B cell (primary cell): ENCODE results near the gene MRPL47. TPM values are rescaled to one million over a fixed set of nuclear protein-coding genes. Genes with fewer than 3 reads are reported as not detected.

ENCODE experiments used
- ATAC-seq: fragments of 200-7000 bp; cut with Tn5 transposase; one replicate; pipeline ENCODE4 v1.10.0; 2021; ENCODE audit warnings: low read depth, mild to moderate bottlenecking, moderate number of reproducible peaks, moderate library complexity
- CTCF ChIA-PET: fragments of 350-600 bp; sonication (Branson Sonifier 250); formaldehyde crosslinking; loops from one replicate; lab custom pipeline; 2021; ENCODE audit warnings: antibody characterized with exemption, inconsistent platforms; lab: Charles Lee
- POLR2A ChIA-PET: fragments of 350-600 bp; sonication (Branson Sonifier 250); formaldehyde crosslinking; loops from one replicate; lab custom pipeline; 2021; ENCODE audit warnings: antibody characterized with exemption; lab: Charles Lee
- DNase-seq: peaks from one replicate; pipeline ENCODE4 v3.0.0; 2013
- H2AFZ ChIP-seq: 2 replicates; pipeline ENCODE4 v1.6.1; 2012; ENCODE audit warnings: mild to moderate bottlenecking, low read depth, low read length; ENCODE audit not compliant: insufficient read depth, poor library complexity, severe bottlenecking
- H3K27ac ChIP-seq, 2 donors: 1 replicate in 1 of 2; 2 replicates in 1 of 2; pipeline ENCODE4 v1.5.1; 2012 to 2013; ENCODE audit warnings: low read length in 2 of 2, mild to moderate bottlenecking in 2 of 2, moderate library complexity in 1 of 2
- H3K27me3 ChIP-seq, 4 experiments: fragments of 200-600 bp in 1 of 4; sonication (generic) in 1 of 4; replicated peaks in 1 of 4; 1 replicate in 2 of 4; 2 replicates in 2 of 4; pipeline versions ENCODE4 v1.6.1 to v1.7.0; 2013 to 2016; ENCODE audit warnings: low read length in 3 of 4, mild to moderate bottlenecking in 2 of 4, mixed read lengths in 1 of 4, moderate library complexity in 1 of 4; ENCODE audit not compliant: insufficient read depth in 4 of 4, control insufficient read depth in 3 of 4; ENCODE audit errors: control extremely low read depth in 1 of 4
- H3K36me3 ChIP-seq, 2 experiments: replicated peaks in 1 of 2; 1 replicate in 1 of 2; 2 replicates in 1 of 2; pipeline versions ENCODE4 v1.6.1 to v1.7.1; 2013; ENCODE audit warnings: low read length in 1 of 2; ENCODE audit not compliant: insufficient read depth in 2 of 2, control insufficient read depth in 1 of 2; ENCODE audit errors: control extremely low read depth in 1 of 2, extremely low read depth in 1 of 2
- H3K4me1 ChIP-seq, 2 donors: fragments of 200-600 bp in 1 of 2; sonication (generic) in 1 of 2; 1 replicate in 1 of 2; 2 replicates in 1 of 2; pipeline versions ENCODE4 v1.5.1 to v1.6.1; 2013 to 2017; ENCODE audit warnings: low read length in 2 of 2; ENCODE audit not compliant: control insufficient read depth in 2 of 2, insufficient read depth in 2 of 2
- H3K4me2 ChIP-seq: replicated peaks from 2 replicates; pipeline ENCODE3; 2012; ENCODE audit warnings: mild to moderate bottlenecking, low read depth, low read length; ENCODE audit not compliant: poor library complexity, severe bottlenecking
- H3K4me3 ChIP-seq, 5 experiments: fragments of 200-600 bp in 1 of 5; sonication (generic) in 1 of 5; 1 replicate in 3 of 5; 2 replicates in 2 of 5; pipeline versions ENCODE4 v1.5.1 to v1.7.0; 2011 to 2016; ENCODE audit warnings: low read length in 4 of 5, mild to moderate bottlenecking in 4 of 5, low read depth in 2 of 5, control low read depth in 1 of 5, moderate library complexity in 1 of 5; ENCODE audit not compliant: insufficient read depth in 1 of 5; ENCODE audit errors: control extremely low read depth in 1 of 5, extremely low read depth in 1 of 5
- H3K79me2 ChIP-seq: fragments of 200-600 bp; sonication (generic); one replicate; pipeline ENCODE4 v1.6.0; 2016; ENCODE audit warnings: low read length; ENCODE audit not compliant: control insufficient read depth, insufficient read depth
- H3K9ac ChIP-seq: fragments of 200-600 bp; sonication (generic); 2 replicates; pipeline ENCODE4 v1.6.1; 2017; ENCODE audit warnings: mild to moderate bottlenecking, low read length, moderate library complexity
- H3K9me3 ChIP-seq, 3 donors: one replicate each; pipeline versions ENCODE4 v1.6.1 to v1.7.1; 2013; ENCODE audit warnings: low read length in 2 of 3; ENCODE audit not compliant: control insufficient read depth in 2 of 3, insufficient read depth in 1 of 3; ENCODE audit errors: control extremely low read depth in 1 of 3
- H4K20me1 ChIP-seq: 2 replicates; pipeline ENCODE4 v1.6.0; 2012; ENCODE audit warnings: mild to moderate bottlenecking, low read length; ENCODE audit not compliant: insufficient read depth, control insufficient read depth, poor library complexity, severe bottlenecking
- H3K27ac Mint-ChIP-seq: one replicate; pipeline ENCODE4 v1.8.0; 2021; ENCODE audit warnings: mixed read lengths
- H3K27me3 Mint-ChIP-seq: one replicate; pipeline ENCODE4 v1.8.0; 2021; ENCODE audit warnings: mixed read lengths
- H3K4me1 Mint-ChIP-seq: one replicate; pipeline ENCODE4 v1.8.0; 2021; ENCODE audit warnings: mixed read lengths
- H3K4me3 Mint-ChIP-seq: one replicate; pipeline ENCODE4 v1.8.0; 2021; ENCODE audit warnings: mixed read lengths
- H3K9me3 Mint-ChIP-seq: one replicate; pipeline ENCODE4 v1.8.0; 2022; ENCODE audit warnings: mixed read lengths; ENCODE audit not compliant: insufficient read depth
- EZH2 ChIP-seq: IDR thresholded peaks from 2 replicates; pipeline ENCODE4 v1.6.1; 2012; ENCODE audit warnings: borderline replicate concordance, low read depth, mild to moderate bottlenecking, moderate library complexity, low read length; ENCODE audit not compliant: insufficient read depth, poor library complexity, severe bottlenecking
- WGBS: methylation state at CpG from one replicate; pipeline ENCODE4 v1.1.5; 2013; ENCODE audit warnings: missing lambda C conversion rate; ENCODE audit not compliant: insufficient coverage; 5-methylcytosine and 5-hydroxymethylcytosine counted together
- intact Hi-C: fragments of 100-400 bp; cut with micrococcal nuclease; formaldehyde crosslinking; loops from one replicate; pipeline ENCODE4 v1.10.0; 2022
- polyA plus RNA-seq: library from polyadenylated mRNA; depleted of rRNA; stranded (reverse); fragments of >200 nt; gene quantifications from 2 replicates; pipeline ENCODE4 v1.2.3, GENCODE V29; 2012
- total RNA-seq, 2 donors: library from RNA; stranded (reverse); fragments of 120-200 nt in 1 of 2; gene quantifications; 1 replicate in 1 of 2; 2 replicates in 1 of 2; pipeline versions ENCODE4 v1.2.3 to v1.2.4, GENCODE V29; 2013 to 2022
- TF ChIP-seq, protein P1 (sequence below): fragments of 200-600 bp; IDR thresholded peaks from one replicate; pipeline ENCODE4 v1.8.0; 2022; ENCODE audit warnings: antibody characterized with exemption, mild to moderate bottlenecking

The MRPL47 gene
- total and polyA plus RNA-seq, 2 donors (not counting 1 experiment from before 2014, with no cell fraction given): 7.5 to 22.0 TPM

GRCh38 chr3:179630753-179631451 is 26.5 kb upstream of the MRPL47 start:
- ATAC-seq: no peak
- H3K4me1 Mint-ChIP-seq: no peaks in the 10 kb centered on the region

GRCh38 chr3:179624451-179624850 is 20.0 kb upstream of the MRPL47 start:
- WGBS: no CpG with 5 or more reads among the region's 3 CpGs
- POLR2A ChIA-PET: no interaction called here

More at GRCh38 chr3:179630753-179631451, 26.5 kb upstream of the MRPL47 start:
- Histone ChIP-seq H2AFZ (no peak overlapping the region), H3K36me3 (peaks cover 0 to 2% of the 10 kb centered on the region in 2 experiments), H3K79me2 (no peaks in the 10 kb centered on the region), H3K4me1 (no peaks in the 10 kb centered on the region), H3K27ac (no peak overlapping the region), H3K9ac (no peak overlapping the region), H3K4me2 (no peak overlapping the region), H3K9me3 (no peaks in the 10 kb centered on the region), H3K27me3 (no peaks in the 10 kb centered on the region), H3K4me3 (no peak overlapping the region), H4K20me1 (no peaks in the 10 kb centered on the region)
- no peak for DNase-seq
- CTCF ChIA-PET: no interaction called here
- TF ChIP-seq, protein P1, sequence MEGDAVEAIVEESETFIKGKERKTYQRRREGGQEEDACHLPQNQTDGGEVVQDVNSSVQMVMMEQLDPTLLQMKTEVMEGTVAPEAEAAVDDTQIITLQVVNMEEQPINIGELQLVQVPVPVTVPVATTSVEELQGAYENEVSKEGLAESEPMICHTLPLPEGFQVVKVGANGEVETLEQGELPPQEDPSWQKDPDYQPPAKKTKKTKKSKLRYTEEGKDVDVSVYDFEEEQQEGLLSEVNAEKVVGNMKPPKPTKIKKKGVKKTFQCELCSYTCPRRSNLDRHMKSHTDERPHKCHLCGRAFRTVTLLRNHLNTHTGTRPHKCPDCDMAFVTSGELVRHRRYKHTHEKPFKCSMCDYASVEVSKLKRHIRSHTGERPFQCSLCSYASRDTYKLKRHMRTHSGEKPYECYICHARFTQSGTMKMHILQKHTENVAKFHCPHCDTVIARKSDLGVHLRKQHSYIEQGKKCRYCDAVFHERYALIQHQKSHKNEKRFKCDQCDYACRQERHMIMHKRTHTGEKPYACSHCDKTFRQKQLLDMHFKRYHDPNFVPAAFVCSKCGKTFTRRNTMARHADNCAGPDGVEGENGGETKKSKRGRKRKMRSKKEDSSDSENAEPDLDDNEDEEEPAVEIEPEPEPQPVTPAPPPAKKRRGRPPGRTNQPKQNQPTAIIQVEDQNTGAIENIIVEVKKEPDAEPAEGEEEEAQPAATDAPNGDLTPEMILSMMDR: no peak
- Mint-ChIP-seq H3K27ac (no peak overlapping the region), H3K9me3 (no peaks in the 10 kb centered on the region), H3K27me3 (no peaks in the 10 kb centered on the region), H3K4me3 (no peak overlapping the region)
- intact Hi-C loops: no loop called here
- POLR2A ChIA-PET: no interaction called here
- 85% methylated on average over 1 of the region's 3 CpGs for WGBS

More at GRCh38 chr3:179624451-179624850, 20.0 kb upstream of the MRPL47 start:
- no peaks in the 10 kb centered on the region for H3K9me3 ChIP-seq
- no peak overlapping the region for H3K27ac ChIP-seq
- CTCF ChIA-PET: no interaction called here
- H3K4me1 ChIP-seq: no peaks in the 10 kb centered on the region
- peaks cover 12 to 39% of the 10 kb centered on the region in 2 experiments for H3K36me3 ChIP-seq
- Mint-ChIP-seq H3K27me3 (no peaks in the 10 kb centered on the region), H3K27ac (no peak overlapping the region), H3K4me1 (no peaks in the 10 kb centered on the region), H3K9me3 (no peaks in the 10 kb centered on the region), H3K4me3 (no peak overlapping the region)
- H3K4me2 ChIP-seq: no peak overlapping the region
- no peak for TF ChIP-seq EZH2
- TF ChIP-seq, protein P1: no peak
- no peaks in the 10 kb centered on the region for H3K27me3 ChIP-seq
- intact Hi-C loops: no loop called here
- peaks cover 12% of the 10 kb centered on the region for H3K79me2 ChIP-seq
- no peaks in the 10 kb centered on the region for H4K20me1 ChIP-seq
- no peak overlapping the region for H3K9ac ChIP-seq
- ATAC-seq: no peak
- DNase-seq: no peak
- no peak overlapping the region for H2AFZ ChIP-seq
- H3K4me3 ChIP-seq: no peak overlapping the region
